Cardiac septum (tissue), 1 donor: ENCODE measurements around the gene ABCA12. TPM values are rescaled to one million over a fixed set of nuclear protein-coding genes. Genes with fewer than 3 reads are reported as not detected.
"Not testable (repeated sequence)": the region's sequence is repeated elsewhere in the genome, so short reads cannot be mapped to it uniquely, and the experiment has no call there.

ENCODE experiments used
- DNase-seq: peaks from one replicate; pipeline ENCODE4 v3.0.0-alpha.2; 2020; ENCODE audit warnings: low spot score
- intact Hi-C: fragments of 100-400 bp; cut with DNase I; formaldehyde crosslinking; loops from one replicate; pipeline ENCODE4 v1.14.0; 2022
- long read RNA-seq: library from polyadenylated mRNA; unstranded; transcript quantifications from one replicate; pipeline ENCODE4 v2.0.0, GENCODE V29; 2021
- total RNA-seq: library from RNA; stranded (reverse); fragmentation: NEBNext Ultra II Directional; extraction: Animal tissue kit (Norgen Biotek cat#: 25700); gene quantifications from one replicate; pipeline ENCODE4 v1.2.1, GENCODE V29; 2021
- donor health status: DM: no; HTN: no; CAD: no.

Gene ABCA12, protein sequence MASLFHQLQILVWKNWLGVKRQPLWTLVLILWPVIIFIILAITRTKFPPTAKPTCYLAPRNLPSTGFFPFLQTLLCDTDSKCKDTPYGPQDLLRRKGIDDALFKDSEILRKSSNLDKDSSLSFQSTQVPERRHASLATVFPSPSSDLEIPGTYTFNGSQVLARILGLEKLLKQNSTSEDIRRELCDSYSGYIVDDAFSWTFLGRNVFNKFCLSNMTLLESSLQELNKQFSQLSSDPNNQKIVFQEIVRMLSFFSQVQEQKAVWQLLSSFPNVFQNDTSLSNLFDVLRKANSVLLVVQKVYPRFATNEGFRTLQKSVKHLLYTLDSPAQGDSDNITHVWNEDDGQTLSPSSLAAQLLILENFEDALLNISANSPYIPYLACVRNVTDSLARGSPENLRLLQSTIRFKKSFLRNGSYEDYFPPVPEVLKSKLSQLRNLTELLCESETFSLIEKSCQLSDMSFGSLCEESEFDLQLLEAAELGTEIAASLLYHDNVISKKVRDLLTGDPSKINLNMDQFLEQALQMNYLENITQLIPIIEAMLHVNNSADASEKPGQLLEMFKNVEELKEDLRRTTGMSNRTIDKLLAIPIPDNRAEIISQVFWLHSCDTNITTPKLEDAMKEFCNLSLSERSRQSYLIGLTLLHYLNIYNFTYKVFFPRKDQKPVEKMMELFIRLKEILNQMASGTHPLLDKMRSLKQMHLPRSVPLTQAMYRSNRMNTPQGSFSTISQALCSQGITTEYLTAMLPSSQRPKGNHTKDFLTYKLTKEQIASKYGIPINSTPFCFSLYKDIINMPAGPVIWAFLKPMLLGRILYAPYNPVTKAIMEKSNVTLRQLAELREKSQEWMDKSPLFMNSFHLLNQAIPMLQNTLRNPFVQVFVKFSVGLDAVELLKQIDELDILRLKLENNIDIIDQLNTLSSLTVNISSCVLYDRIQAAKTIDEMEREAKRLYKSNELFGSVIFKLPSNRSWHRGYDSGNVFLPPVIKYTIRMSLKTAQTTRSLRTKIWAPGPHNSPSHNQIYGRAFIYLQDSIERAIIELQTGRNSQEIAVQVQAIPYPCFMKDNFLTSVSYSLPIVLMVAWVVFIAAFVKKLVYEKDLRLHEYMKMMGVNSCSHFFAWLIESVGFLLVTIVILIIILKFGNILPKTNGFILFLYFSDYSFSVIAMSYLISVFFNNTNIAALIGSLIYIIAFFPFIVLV (N-terminal part only)
- total RNA-seq, result not detected
- long read RNA-seq, result 0 reads

GRCh38 chr2:215138479-215138878 is at the start of gene ABCA12:
Gene ABCA12, minus strand, starts transcription at chr2:215138626. Its CDS starts 418 bp downstream, at chr2:215138208.
- no peak for DNase-seq
- intact Hi-C loops, result no loop called here

DNA sequence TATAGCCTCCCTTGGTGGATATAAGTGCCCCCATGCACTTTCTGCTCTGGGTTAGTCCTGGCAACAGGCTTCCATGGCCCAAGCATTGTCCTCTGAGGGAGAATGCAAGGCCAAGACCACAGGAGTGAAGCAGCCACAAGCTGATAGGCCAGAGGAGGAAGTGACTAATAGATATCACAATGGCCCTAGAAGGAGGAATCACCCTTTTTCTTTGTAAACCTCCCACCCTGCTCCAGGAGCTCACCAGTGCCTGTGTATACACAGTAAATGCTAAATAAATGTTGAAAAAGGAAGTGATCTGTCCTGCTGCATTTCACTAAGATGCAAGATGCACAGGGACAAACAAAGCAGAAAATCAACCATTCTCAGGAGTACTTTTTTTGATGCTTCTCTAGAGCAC is 49.7 kb upstream of the ABCA12 start:
- intact Hi-C loops, result no loop called here
- no peak for DNase-seq

GRCh38 chr2:215186021-215186420 is 47.6 kb upstream of the ABCA12 start:
- intact Hi-C loops, result no loop called here
- no peak for DNase-seq

GRCh38 chr2:215178121-215178520 is 39.7 kb upstream of the ABCA12 start:
- intact Hi-C loops, result no loop called here
- no peak for DNase-seq

GRCh38 chr2:215171796-215172195 is 33.4 kb upstream of the ABCA12 start:
- intact Hi-C loops, result no loop called here
- no peak for DNase-seq

- intact Hi-C loops, result no loop called here
- DNase-seq, result no peak
Observed at GRCh38 chr2:215171151-215171550, 32.7 kb upstream of the ABCA12 start.

GRCh38 chr2:215166505-215166904 is 28.1 kb upstream of the ABCA12 start:
- intact Hi-C loops, DNase-seq: not testable (repeated sequence)

GRCh38 chr2:215163319-215163718 is 24.9 kb upstream of the ABCA12 start:
- intact Hi-C loops, DNase-seq: not testable (repeated sequence)

GRCh38 chr2:215161301-215161829 is 22.9 kb upstream of the ABCA12 start:
- DNase-seq, result no peak
- intact Hi-C loops, result no loop called here

GRCh38 chr2:215160081-215160480 is 21.7 kb upstream of the ABCA12 start:
- intact Hi-C loops, result no loop called here
- no peak for DNase-seq

GRCh38 chr2:215156453-215156852 is 18.0 kb upstream of the ABCA12 start:
- intact Hi-C loops, result no loop called here
- DNase-seq, result no peak

DNA sequence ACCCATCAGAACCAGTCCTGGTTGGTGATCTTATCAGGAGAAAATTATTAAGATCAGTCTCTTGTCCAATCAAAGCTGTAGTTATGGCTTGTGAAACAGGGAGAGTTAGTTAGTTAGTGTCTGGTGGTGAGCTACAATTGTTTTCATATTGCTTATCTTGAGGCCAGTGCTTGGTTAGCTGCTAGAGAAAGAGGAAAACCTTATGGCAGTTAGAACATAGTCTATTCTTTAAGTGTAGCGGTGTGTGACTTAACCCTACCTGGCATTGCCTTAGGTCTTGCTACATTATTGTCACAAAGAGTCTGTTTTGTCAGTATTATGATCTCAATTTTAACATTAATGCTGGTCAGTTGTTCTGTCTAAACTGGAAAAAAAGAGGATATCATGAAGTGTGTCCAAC is 11.5 kb upstream of the ABCA12 start:
- no peak for DNase-seq
- intact Hi-C loops, result no loop called here

DNA sequence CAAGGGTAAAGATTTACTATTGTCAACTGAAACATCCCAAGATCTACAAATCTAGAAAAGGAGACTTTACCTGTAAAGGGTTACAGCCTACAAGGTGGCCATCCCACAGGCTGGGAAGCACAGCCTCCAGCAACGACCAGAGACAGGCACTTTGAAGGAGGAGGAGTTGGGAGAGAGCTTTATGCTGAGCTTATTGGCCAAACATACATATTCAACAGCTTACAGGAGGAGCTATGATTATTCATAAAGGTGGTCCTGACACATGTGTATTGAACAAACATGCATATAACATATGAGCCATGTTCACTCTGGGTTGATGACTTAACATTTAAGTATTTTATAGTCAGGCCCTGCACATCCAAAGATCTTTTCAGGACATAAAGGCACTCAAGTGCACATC is 11.1 kb upstream of the ABCA12 start:
- no peak for DNase-seq
- intact Hi-C loops, result no loop called here

GRCh38 chr2:215149060-215149459 is 10.6 kb upstream of the ABCA12 start:
- no peak for DNase-seq
- intact Hi-C loops, result no loop called here

DNA sequence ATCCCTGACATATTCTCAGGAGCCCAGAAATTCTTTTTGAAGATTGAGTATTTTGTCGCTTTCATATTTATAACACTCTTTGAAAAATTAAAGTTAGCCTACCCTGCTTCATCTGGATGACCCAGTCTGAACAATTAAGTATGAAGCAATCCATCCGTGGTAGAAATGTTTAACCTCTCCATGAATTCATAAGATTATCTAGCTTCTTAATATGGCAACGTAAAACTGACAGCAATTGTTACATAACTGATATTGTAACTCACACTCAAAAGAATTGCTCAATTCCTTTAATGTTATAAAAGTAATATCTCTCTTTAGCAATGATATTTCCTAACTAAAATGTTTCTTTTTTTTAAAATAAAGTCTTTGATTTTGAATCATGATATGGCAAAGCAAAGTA is 7.2 kb upstream of the ABCA12 start:
- no peak for DNase-seq
- intact Hi-C loops, result no loop called here

DNA sequence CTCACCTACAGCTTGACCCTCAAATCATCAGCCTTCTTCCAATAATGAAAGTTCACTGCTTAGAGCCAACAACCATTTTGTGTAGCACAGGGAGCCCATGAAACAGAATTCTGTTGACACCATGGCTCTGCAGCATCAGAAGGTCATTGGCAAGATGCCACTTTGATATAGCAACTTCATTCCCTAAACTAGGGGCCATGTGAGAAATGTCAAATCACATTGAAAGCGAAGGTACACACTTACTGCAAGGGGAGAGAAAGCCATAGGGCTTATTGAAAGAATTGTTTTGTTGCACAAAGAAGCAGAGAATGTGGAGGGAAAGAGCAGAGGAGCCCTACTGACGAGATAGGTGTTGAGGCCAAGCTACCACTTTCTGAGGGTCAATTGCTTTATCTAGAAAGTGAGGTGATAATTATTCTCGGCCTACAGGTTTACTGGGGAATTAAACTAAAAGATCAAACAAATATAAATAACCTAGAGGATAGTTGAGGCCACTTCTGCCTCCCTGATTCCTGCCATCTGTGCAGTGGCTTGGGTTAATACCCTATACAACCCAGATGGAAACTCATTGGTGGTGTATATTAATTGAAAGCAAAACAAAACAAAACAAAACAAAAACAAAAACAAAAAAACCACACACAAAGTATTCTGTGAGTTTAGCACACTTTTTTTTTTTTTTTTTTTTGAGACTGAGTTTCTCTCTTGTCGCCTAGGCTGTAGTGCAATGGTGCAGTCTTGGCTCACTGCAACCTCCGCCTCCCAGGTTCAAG is 5.9 kb upstream of the ABCA12 start:
- intact Hi-C loops, result no loop called here
- DNase-seq, result no peak

DNA sequence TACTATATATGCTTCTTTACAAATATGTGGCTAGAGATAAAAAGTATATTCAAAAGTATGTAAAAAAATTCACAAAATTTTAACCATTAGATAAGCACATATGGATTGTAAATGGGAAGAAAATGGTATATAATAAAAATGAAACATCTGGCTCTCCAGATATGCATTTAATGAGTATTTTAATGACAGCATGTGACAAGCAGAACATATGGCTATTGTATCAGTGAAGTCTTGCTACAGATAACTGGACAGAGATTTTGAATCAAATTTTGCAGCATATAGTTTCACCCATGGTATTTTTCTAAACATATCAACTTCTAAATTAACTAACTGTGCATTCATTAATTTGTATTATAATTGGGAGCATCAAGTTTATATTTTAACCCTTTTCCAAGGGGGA is 5.0 kb upstream of the ABCA12 start:
- no peak for DNase-seq

DNA sequence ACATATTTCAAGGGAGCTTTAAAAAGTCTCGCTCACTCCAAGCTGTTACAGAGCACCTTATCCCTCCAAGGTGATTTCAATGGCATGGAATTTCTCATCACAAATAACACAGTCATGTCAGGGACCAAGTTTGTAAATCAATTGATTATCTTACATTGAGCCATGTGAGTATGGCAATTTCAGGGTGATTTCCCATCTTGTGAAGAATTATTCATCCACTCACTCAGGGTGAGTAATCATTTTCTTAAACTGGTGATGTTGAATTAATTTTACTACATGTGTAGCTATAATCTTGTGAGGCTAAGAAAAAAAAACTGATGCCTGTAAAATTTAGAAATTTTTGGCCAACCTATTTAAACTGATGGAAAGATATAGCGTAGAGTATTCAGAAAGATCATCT is 3.3 kb upstream of the ABCA12 start:
- intact Hi-C loops, result no loop called here
- no peak for DNase-seq

More for the DNA sequence above, 5.0 kb upstream of the ABCA12 start:
- intact Hi-C loops, result no loop called here

- intact Hi-C loops, result no loop called here
- DNase-seq, result no peak
Observed at GRCh38 chr2:215140166-215140707, 1.8 kb upstream of the ABCA12 start.
